Cardiac septum (tissue), 1 donor: ENCODE results near the gene CYP4F22. TPM values are rescaled to one million over a fixed set of nuclear protein-coding genes. Genes with fewer than 3 reads are reported as not detected.
"Not testable (repeated sequence)": the region's sequence is repeated elsewhere in the genome, so short reads cannot be mapped to it uniquely, and the experiment has no call there.

ENCODE experiments used
- DNase-seq: peaks from one replicate; pipeline ENCODE4 v3.0.0-alpha.2; 2020; ENCODE audit warnings: low spot score
- intact Hi-C: fragments of 100-400 bp; cut with DNase I; formaldehyde crosslinking; loops from one replicate; pipeline ENCODE4 v1.14.0; 2022
- total RNA-seq: library from RNA; stranded (reverse); fragmentation: NEBNext Ultra II Directional; extraction: Animal tissue kit (Norgen Biotek cat#: 25700); gene quantifications from one replicate; pipeline ENCODE4 v1.2.1, GENCODE V29; 2021
- donor health status: DM: no; HTN: no; CAD: no.

CYP4F22 gene
- total RNA-seq, 1 donor from 2014 or later = not detected

GRCh38 chr19:15487038-15487437, 21.3 kb upstream of the CYP4F22 start:
- intact Hi-C loops = no loop called here
- DNase-seq = no peak

- intact Hi-C loops = no loop called here
- DNase-seq = peak; percentile 55
Observed at GRCh38 chr19:15488489-15489226, 19.7 kb upstream of the CYP4F22 start.

- intact Hi-C loops = no loop called here
- DNase-seq = peak; percentile 0
Observed at GRCh38 chr19:15495151-15495550, 13.2 kb upstream of the CYP4F22 start.

GRCh38 chr19:15498156-15498858, 10.0 kb upstream of the CYP4F22 start:
- peak; percentile 19 for DNase-seq
- intact Hi-C loops = no loop called here

- intact Hi-C loops = no loop called here
- no peak for DNase-seq
Observed at GRCh38 chr19:15498910-15499309, 9.4 kb upstream of the CYP4F22 start.

GRCh38 chr19:15501596-15501995, 6.7 kb upstream of the CYP4F22 start:
- intact Hi-C loops = no loop called here
- DNase-seq = no peak

- intact Hi-C loops = no loop called here
- no peak for DNase-seq
Observed at GRCh38 chr19:15502264-15502663, 6.1 kb upstream of the CYP4F22 start.

- no peak for DNase-seq
- intact Hi-C loops = no loop called here
Observed at GRCh38 chr19:15506074-15506571, 2.2 kb upstream of the CYP4F22 start.

GRCh38 chr19:15507068-15508034, 974 bp upstream of the CYP4F22 start:
- intact Hi-C loops = no loop called here
- DNase-seq = no peak

- no peak for DNase-seq
- intact Hi-C loops = no loop called here
Observed at GRCh38 chr19:15511671-15512424, 3.5 kb downstream of the CYP4F22 start.

- DNase-seq, intact Hi-C loops: not testable (repeated sequence)
Observed at GRCh38 chr19:15515227-15515625, 6.9 kb downstream of the CYP4F22 start.

GRCh38 chr19:15516363-15516762, 8.0 kb downstream of the CYP4F22 start:
- no peak for DNase-seq
- intact Hi-C loops = no loop called here

- intact Hi-C loops = no loop called here
- no peak for DNase-seq
Observed at GRCh38 chr19:15517778-15518177, 9.5 kb downstream of the CYP4F22 start.

- intact Hi-C loops = no loop called here
- no peak for DNase-seq
Observed at GRCh38 chr19:15519433-15519976, 11.2 kb downstream of the CYP4F22 start.

GRCh38 chr19:15524781-15525180, 16.5 kb downstream of the CYP4F22 start:
- DNase-seq = no peak
- intact Hi-C loops = no loop called here

- no peak for DNase-seq
- intact Hi-C loops = no loop called here
Observed at GRCh38 chr19:15525291-15525690, 17.0 kb downstream of the CYP4F22 start.

GRCh38 chr19:15526408-15526807, 18.1 kb downstream of the CYP4F22 start:
- DNase-seq = no peak
- intact Hi-C loops = no loop called here

- no peak for DNase-seq
- intact Hi-C loops = no loop called here
Observed at GRCh38 chr19:15527705-15528104, 19.4 kb downstream of the CYP4F22 start.
